HPDE6-E6E7 (cell line): ENCODE results near the gene PNMA1.

ENCODE experiments used
- DNase-seq: peaks from one replicate; pipeline ENCODE4 v3.0.0; 2011; ENCODE audit warnings: missing footprints; ENCODE audit errors: extremely low spot score

Gene PNMA1, protein sequence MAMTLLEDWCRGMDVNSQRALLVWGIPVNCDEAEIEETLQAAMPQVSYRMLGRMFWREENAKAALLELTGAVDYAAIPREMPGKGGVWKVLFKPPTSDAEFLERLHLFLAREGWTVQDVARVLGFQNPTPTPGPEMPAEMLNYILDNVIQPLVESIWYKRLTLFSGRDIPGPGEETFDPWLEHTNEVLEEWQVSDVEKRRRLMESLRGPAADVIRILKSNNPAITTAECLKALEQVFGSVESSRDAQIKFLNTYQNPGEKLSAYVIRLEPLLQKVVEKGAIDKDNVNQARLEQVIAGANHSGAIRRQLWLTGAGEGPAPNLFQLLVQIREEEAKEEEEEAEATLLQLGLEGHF

DNA sequence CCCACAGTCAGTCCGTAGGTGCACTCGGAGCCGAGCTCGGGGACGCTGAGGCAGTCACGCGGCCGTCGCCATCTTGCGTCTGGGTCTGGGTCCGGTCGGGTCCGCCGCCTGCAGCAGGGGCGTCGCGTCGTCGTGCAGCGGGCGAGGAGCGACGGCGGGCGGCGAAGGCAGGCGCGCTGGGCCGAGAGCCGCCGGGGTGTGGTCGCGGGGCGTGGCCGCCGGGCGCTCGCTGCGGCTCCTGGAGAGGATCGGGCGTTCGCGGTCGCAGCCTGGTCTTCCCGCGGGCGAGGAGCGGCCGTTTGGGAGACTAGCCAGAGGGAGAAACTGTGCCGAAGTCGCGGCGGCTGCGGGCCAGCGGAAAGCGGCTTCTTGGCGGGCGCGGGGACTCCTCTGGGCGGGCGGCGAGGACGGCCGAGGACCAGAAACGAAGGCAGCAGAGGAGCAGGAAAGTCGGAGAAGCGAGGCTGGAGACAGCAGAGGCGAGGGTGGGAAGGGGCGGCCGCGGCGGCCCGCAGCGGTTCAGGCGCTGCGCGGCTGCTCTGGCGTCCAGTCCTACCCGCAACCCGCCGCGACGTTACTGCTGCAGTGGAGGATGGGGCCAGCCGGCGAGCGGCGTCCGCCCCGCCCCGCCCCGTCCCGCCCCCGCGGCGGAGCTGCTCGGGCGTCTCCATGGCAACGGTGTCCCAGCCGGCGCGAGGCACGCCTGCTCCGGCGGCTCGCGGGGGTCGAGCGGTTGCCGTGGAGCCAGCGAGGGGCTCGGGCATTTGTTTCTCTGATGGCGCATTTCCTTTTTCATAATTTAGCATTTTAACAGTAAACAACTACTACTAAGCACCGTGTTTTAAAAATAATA is at the start of gene PNMA1:
PNMA1 (minus strand) TSS at position 582 of the 853 bp plus-strand sequence. CDS start 745 bp downstream, outside the sequence.
- DNase-seq, result peak; percentile 90

DNA sequence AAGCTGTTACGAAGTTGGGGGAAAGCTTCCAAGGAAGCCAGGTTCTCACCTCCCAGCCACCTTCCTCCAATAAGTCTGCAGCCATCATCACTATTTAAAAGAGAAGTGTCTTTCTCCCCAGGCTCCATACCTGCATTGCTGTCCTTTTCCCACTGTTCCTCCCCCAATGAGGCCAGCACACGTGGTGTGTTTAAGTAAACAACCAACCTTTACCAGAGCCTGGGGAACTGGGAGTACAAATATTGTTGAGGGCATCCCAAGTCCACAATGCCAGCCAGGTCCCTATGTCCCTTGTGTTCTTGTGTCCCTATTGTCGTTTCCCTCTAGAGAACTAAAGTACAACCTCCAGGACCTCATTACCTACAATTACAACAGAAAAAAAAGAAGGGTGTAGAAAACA is 49.2 kb upstream of the PNMA1 start:
- no peak for DNase-seq

DNA sequence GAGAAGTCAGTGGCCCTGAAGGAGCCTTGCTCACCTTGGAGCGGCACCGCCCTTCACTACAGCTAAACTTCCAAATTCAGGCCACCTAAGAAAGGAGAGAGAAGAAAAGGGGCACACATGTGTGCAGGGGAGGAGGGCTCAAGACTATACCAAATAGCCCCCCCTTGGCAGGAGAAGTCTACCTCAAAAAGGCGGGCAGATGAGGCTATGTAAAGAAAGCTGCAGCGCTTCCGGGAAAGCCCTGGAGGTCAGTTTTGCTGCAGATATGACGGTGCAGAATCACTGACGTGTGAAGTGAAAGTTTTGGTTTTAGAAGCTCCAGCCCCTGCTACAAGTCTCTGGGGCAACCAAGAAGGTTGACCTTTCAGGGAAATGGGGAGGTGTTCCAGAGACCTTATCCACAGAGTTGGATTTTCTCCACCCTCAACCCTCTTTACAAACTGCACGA is 48.2 kb upstream of the PNMA1 start:
- no peak for DNase-seq

DNA sequence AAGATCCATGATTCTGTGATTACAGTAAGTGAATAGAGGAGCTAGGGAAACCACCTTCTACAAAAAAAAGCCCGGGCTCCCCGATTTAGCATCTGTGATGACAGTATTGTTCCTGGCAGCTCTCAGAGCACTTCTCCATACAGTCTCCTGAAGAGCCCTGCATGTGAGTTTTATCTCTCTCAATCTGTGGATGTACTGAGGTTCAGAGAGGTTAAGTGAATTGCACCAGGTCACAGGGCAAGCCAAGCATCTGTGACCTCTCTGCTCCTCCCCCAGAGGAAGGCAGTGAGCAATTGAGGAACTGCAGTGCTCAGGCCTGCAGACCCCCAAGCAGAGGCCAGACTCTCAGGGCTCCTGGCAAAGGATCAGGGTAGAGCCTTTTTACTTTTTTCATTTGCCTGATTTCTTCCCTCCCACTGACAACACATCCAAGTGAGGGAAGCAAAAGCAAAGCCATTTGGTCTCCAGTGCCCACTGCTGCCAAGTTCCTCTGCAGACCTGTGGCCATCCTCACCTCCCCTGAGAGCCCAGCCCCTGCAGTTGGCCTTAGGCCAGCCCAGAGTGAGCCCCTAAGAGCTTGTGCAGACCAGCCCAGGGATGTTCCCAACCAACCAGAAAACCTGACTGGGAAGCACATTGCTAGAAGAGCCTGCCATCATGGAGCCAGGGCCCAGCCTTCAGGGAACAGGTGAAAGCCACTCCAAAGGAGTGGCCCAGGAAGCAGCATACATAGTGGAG is 47.6 kb upstream of the PNMA1 start:
- DNase-seq, result no peak

DNA sequence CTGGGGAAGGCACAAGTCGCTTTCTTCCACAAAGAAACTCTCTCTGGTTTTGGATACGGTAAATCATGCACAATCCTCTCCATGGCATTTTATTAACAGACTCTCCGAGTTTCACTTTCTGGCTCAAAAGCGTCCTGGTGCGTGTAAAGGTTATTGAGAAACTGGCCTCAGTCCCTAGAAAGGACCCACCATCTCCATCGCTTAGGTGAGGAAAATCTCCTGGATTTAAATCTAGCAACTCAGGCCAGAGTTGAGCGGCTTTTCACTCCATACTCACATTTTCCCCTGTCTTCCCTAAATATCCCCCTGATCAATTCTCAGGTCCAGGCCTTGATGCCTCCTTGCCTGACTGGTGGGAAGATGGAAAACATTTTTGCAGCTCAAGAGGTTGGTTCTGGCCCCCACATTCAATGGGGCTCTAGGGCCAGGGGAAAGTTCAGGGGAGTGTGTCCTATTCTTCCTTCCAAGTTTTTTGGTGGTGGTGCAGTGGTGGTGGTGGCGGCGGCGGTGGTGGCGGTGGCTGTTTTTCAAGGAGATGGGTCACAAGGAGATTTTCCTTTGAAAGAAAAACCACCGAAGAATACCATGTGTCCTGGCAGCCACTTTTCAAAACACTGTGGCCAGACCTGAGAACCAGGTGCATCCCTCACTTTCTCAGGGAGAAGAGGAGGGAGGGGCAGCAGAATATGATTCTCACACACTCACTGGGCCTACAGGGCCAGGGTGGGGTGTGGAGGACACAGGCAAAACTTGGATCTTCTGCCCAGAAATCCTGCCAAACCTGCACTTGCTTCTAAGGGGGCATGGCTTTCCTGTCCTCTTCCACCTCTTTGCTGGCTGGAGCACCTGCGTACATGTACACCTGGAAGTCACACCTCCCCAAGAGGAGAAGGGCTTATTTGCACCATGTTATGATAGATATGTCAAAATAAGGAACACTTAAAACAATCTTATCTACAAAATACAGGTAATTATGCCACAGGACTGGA is 46.7 kb upstream of the PNMA1 start:
- DNase-seq, result no peak

DNA sequence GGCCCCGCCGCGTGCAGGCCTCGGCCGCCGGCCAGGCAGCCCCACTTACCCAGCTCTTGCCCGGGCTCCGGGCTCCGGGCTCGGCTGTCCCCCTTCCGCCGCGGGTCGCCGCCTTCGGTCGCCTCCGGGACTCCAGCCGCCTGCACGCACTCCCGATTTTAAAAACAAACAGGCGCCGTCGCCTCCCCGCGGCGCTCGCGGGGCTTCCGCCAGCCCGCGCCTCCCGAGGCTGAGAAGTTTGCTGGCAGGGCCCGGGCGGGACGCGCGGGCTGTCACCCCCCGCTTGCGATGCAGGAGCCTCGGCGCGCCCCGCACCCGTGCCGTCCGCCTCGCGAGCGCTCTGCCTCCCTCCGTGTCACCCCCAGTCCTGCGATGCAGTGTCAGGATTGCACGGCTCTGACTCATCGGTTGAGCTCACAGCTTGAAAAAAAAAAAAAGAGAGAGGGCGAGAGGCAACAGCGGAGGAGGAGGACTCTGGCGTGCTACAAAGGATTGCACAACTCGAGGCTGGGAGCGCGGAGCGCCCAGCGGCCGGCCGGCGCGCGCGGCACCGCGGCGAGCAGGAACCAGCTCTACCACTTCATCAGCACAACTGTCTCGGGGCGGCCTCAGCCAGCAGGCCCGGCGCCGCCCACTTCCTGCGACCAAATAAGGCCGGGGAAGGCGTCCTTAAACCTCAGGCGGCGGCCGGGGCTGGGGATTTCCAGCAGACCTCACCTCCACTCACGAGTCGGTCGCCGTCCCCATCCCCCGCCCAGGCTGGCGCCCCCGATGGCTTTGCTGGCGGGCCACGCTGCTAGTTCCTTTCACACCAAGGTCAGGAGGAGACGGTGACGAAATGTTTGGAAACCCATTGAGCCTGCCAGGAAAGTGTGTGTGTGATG is 45.8 kb upstream of the PNMA1 start:
- peak; percentile 95 for DNase-seq

DNA sequence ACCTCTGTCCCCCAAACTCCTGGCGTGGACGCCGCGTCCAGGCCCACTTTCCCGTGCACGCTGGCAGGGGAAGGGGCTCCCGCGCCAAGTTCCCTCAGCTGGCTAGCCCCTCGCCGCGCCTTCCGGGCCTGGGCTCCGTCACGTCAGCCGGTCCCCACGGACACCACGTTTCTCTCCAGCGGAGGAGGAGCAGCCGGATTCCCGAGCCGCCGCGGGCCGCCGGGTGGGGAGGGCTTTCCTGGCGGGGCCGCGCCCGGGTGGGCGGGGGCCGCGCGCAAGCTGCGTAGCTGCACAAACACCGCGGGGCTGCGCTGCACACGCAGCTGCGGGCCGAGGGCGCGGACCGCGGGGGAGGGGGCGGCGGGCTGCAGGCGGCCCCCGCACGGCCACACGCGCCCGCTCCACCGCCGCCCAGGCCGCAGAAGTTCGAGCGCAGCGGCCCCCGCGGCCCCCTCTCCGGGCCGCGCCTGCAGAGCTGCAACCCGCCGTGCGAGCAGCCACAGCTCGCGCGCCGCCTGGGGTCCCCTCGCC is 45.1 kb upstream of the PNMA1 start:
- DNase-seq, result no peak

DNA sequence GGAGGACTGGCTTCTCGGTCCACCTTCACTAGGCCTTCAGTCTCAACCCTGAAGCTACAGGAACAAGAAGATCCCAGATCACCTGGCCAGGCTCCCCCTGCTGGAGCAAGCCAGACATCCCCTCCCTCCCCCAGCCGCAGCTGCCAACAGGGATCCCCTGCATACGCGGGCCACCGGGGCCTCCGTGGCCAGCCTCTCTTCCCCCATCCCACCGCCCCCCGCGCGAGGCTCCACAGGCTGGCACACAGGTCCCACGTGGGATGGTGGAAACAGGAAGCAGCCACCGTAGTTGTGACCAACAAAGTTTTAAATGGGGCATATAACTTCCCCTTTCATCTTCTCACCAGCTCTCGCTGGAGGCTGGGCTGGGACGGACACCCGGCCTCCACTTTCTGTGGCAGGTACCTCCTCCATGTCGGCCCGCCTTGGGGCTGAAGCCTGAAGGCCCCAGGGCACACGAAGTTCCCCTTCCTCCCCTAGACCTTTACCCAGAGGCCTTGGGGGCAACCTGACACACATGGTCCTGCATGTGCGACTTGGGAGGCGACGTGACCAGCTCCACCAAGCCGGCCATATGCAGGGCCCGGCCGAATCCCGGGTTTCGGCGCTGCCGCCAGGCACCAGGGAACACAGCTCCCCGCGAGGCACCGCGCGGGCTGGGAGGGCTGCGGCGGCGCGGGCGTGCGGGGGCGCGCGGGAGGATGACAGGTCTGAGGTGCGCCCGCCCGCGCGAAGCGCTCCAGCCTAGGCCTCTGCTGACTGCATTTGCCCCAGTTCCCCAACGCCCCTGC is 44.4 kb upstream of the PNMA1 start:
- DNase-seq, result peak; percentile 88

DNA sequence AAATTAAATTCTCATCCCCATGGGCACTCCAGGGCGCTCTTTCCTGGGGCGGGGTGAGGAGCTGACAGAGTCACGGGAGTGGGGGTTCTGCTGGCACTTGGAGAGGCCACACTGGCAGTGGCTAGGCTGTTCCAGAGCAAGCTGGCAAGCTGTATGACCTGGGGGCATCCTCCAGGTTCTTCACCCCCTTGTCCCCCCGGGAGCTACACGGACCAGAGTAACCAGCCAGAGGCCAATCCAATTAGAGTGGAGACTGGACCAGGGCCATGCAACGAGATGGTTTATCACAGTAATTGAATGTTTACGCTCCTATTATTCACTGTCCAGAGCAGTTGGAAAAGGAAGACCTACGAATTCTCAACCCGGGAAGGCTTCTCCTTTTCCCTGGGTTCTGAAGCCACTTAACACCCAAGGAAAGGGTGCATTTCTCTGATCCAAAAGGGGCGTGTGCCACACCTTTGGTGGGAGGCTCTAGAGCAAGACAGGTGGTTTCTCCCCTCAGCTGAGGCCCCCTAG is 43.8 kb upstream of the PNMA1 start:
- no peak for DNase-seq

DNA sequence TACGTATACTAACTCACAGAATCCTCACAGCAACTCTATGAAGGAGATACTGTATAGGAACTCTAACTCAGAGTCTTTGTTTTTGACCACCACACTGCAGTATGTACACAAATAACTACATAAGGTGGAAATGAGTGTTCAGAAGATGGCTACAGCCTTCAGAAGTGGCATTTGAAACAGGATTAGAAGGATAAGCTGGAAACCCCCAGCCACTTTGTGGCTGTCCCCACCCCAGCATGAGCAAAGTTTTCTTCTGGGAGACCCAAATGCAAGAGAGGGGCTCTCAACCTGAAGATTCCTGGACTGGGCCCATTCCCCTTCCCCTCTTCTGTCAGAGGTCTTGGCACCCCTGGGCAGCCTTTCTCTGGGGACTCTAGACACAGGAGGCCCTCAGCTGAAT is 43.2 kb upstream of the PNMA1 start:
- no peak for DNase-seq

DNA sequence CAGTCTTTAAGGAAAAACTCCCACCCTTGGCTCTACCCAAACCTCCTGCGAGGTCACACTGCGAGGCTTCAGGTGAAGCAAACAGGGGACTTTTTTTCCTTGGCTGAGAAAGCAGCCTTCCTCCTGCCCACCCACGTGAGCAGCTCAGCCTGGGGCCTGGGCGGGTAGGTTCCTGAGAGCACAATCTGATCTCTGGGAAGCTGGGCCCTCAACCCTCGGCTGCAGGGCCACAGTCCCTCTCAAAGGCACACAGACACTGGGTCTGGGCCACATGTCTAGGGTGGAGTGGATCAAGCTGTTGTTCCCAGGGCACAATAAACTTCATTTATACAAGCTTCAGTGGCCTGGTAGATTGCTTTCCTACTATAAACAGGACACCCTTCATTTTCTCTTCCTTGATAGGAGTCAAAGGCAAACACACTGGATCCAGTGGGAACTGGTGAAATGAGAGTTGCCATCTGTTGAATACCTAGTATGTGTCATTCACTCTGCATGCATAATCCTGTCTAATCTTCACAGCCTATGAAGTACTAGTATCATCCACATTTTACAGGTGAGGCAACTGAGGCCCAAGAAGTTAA is 41.3 kb upstream of the PNMA1 start:
- DNase-seq, result no peak

DNA sequence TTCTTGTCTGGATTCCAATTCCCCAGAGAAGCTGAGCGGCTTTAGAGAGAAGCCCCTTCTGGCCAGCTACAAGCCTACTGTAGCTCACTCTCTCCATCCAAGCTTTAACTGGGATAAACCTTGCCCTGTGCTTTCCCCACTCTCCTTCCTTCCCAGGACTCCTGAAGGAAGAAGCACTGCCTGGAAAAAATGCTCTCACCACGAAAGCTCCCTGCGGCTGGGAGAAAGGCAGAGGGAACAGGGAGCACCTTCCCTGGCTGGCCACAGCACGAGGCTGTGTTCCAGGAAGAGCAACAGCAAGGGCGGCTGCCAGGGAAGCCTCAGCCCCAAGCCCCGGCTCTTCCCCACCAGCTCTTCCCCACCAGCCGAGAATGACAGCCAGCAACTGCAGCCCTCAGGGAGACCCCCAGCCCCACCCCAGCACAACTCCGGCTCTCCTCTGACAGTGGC is 40.8 kb upstream of the PNMA1 start:
- DNase-seq, result no peak

DNA sequence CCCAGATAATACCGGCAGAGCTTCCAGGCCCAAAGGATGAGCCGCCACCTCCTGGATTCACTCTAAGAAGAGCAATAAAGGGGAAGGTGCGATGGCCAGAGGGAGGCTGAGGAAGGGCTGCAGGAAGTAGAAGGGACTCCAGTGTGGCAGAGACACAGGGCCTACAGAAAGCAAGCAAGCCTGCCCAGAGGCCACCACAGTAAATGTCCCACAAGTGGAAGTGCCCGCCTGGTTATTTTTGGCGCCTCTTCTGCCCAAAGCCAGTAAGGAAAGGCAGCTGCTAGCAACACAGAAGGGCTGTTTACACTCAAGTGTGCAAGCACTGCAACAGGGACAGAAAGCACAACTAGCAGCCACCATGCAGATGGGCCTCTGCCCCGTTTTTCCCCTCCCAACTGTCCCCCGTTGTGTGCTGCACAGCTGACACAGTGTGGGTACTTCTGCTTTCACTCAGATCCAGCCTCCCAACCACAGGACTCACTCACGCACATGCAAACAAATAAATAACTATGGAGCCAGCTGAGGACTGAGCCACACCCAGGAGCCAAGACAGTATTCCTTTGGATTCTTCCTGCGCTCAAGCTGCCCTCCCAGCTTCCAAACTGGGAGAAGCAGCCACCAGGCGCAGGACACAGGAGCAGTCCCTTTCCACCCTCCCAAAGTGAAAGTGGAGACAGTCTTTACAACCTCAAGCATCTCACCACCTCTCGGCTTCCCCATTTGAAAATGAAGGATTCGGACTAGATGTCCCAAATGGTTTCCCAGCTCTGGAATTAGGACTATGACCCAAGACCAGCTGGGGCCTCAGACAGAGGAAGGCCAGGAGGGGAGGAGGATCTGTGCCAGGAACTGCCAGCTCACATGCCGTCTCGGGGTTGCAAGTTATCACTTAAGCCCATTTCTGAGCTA is 40.0 kb upstream of the PNMA1 start:
- no peak for DNase-seq

DNA sequence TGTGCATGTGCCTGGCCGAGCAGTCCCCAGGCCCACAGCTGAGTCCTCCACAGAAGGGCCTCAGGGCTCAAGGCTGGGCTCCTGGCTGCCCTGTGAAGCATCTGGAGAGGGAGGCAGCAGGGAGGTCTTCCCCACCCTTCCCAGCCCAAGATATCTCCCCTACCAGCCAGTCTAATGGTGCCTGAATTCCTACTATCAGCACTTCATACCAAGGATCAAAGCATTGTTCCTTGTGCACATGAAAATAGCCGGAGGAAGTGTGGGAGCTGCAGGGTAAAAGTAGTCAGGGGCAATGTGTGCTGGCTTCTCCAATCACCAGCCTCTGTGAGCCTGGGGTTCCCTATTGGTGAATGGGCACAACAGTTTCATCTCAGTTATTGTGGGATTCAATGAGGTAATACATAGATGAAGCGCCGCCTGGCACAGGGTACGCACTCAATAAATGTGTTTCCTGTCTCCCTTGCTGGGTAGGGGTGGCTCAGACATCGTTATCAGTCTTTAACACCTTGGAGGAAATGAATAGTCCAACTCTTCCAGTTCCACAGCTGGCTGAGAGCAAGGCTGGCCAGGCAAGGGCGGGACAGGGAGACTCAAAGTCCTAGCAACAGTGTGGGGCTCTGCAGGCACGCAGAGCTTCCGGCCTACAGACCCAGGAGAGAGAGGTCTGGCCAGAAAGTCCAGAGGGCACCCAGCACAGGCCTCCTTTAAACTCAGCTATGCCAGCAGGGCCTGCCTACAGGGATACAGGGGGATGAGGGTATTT is 39.1 kb upstream of the PNMA1 start:
- no peak for DNase-seq

DNA sequence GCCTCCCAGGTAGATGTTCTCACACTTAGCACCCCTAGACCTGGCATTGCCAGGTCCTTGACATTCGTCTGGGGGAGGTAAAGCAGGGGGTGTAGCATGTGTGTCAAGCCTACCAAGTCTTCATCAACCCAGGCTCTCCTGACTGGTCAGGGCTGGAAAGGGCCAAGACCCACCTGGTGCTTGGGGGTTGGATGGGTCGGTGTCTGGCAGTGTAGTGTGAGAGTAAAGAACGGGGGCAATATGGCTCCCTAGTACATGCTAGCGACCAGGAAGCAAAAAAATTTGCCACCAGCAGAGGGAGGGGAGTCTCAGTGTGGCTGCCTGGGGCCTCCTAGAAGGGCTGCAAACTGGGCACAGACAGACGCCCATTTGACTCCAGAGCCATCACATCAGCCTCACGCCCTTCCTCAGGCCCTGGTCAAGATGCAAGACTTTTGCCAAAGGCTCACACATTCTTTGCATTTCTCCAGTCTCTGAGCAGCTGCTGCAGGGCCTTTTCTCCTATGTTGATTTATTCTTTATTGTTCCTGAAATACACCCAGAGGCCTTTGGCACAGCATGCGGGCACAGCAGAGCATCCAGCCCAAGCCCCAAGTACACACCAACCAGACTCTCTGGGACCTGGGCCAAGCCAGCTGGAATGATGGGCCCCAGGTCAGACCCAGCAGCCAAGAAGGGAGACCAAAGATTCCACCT is 38.3 kb upstream of the PNMA1 start:
- no peak for DNase-seq
